Measurements from ENCODE around the gene SND1. TPM values are rescaled to one million over a fixed set of nuclear protein-coding genes. Genes with fewer than 3 reads are reported as not detected.

Gene SND1
- total and polyA plus RNA-seq, 2 donors from 2014 or later = 83.0 to 154 TPM

DNA sequence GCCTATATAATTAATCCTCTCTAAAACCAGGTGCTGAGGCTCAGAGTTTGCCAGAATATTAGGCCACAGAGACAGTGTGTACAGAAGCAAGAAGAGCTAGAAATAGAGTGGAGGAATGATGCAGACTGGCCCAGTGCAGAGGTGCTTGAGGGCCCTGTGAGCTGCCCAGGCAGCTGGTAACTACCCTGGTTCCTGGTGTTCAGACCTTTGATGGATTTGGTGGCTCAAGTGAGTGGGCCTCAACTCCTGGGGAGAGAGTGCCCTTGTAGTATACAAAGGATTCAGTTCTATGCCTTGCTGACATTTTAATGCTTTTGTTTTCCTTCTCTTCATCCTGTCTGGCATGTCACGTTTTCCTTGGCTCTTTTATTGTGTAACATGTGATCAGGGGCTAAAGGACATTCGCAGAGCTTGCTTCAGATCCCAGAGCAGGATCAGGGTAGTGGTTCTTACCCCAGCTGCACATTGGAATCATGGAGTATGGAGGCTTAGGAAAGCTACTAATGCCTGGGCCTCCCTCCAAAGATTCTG is 359.2 kb downstream of the SND1 start:
- intact Hi-C loops (cut with DNase I) = no loop called here
- H3K27me3 ChIP-seq (ENCODE audit: control insufficient read depth, insufficient read depth, low read length) = no peaks in the 10 kb centered on the region
- H3K27ac ChIP-seq (ENCODE audit: low read depth in 2 of 2, low read length in 2 of 2) = peak overlapping the region in 1 of 2 donors; percentile 41
- DNase-seq (peak in 1 of 5 donors; percentile 58), FAIRE-seq (no peak)
- no peaks in the 10 kb centered on the region for H3K9me3 ChIP-seq (ENCODE audit: control insufficient read depth in 2 of 3, insufficient read depth in 1 of 3, low read length in 3 of 3)
- H3K4me1 ChIP-seq (ENCODE audit: control insufficient read depth in 2 of 3, insufficient read depth in 2 of 3, low read depth in 1 of 3, low read length in 3 of 3) = peaks cover 0 to 37% (median 9%) of the 10 kb centered on the region in 3 donors
- H3K9ac ChIP-seq (ENCODE audit: low read length in 3 of 3) = no peak overlapping the region
- no peaks in the 10 kb centered on the region for H3K36me3 ChIP-seq (ENCODE audit: control insufficient read depth in 2 of 3, insufficient read depth in 3 of 3, low read length in 3 of 3)
- TF ChIP-seq, protein P1, sequence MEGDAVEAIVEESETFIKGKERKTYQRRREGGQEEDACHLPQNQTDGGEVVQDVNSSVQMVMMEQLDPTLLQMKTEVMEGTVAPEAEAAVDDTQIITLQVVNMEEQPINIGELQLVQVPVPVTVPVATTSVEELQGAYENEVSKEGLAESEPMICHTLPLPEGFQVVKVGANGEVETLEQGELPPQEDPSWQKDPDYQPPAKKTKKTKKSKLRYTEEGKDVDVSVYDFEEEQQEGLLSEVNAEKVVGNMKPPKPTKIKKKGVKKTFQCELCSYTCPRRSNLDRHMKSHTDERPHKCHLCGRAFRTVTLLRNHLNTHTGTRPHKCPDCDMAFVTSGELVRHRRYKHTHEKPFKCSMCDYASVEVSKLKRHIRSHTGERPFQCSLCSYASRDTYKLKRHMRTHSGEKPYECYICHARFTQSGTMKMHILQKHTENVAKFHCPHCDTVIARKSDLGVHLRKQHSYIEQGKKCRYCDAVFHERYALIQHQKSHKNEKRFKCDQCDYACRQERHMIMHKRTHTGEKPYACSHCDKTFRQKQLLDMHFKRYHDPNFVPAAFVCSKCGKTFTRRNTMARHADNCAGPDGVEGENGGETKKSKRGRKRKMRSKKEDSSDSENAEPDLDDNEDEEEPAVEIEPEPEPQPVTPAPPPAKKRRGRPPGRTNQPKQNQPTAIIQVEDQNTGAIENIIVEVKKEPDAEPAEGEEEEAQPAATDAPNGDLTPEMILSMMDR (IDR thresholded peaks at IDR 0.05; ENCODE audit: borderline replicate concordance, extremely low read depth, insufficient read depth) = no peak
- H3K4me3 ChIP-seq (ENCODE audit: low read length in 3 of 3) = no peak overlapping the region

DNA sequence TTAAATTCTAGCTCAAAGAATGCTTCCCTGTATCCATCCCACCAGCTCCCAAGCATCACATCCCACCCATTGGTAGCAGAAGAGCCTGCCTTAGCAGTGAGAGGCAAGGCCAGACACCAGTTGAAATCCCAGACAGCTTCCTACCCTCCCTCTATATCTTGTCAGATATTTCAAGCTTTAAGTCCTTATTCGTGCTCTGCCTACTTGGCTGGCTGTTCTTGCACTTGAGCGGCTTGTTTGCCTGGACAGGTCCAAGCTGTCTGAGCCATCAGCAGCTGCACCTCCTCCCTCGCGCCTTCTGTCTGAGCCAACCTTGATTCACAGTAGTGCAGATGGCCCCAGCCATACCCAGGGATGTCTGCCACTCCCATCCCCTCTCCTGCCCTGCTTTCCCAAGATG is 362.8 kb downstream of the SND1 start:
- H3K9me3 ChIP-seq (ENCODE audit: control insufficient read depth in 2 of 3, insufficient read depth in 1 of 3, low read length in 3 of 3) = no peaks in the 10 kb centered on the region
- H3K4me1 ChIP-seq (ENCODE audit: control insufficient read depth in 2 of 3, insufficient read depth in 2 of 3, low read depth in 1 of 3, low read length in 3 of 3) = peaks cover 0 to 26% (median 17%) of the 10 kb centered on the region in 3 donors
- H3K27ac ChIP-seq (ENCODE audit: low read depth in 2 of 2, low read length in 2 of 2) = no peak overlapping the region
- no peaks in the 10 kb centered on the region for H3K36me3 ChIP-seq (ENCODE audit: control insufficient read depth in 2 of 3, insufficient read depth in 3 of 3, low read length in 3 of 3)
- TF ChIP-seq, protein P1 (IDR thresholded peaks at IDR 0.05; ENCODE audit: borderline replicate concordance, extremely low read depth, insufficient read depth) = no peak
- H3K27me3 ChIP-seq (ENCODE audit: control insufficient read depth, insufficient read depth, low read length) = no peaks in the 10 kb centered on the region
- no peak overlapping the region for H3K4me3 ChIP-seq (ENCODE audit: low read length in 3 of 3)
- intact Hi-C loops (cut with DNase I) = no loop called here
- no peak for FAIRE-seq
- DNase-seq = no peak
- H3K9ac ChIP-seq (ENCODE audit: low read length in 3 of 3) = no peak overlapping the region

DNA sequence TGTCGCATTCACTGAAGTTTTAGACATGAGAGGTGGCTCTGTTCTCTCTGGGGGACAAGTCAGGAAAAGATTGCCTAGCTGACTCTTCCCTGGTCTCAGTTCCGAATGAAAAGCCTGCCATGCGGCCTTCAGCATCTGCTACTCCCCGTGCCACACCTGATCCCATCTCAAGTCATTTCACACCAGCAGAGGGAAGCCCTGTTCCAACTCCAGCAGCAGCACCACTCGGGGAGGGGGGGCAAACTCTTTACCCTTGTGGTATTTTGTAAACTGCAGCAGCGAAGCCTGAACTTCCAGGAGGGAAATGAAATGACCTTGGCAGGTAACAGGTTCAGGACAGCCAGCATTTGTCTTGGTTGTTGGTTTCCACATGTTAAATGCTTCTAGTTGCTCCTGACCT is 365.5 kb downstream of the SND1 start:
- TF ChIP-seq, protein P1 (IDR thresholded peaks at IDR 0.05; ENCODE audit: borderline replicate concordance, extremely low read depth, insufficient read depth) = no peak

More for the DNA sequence above, 365.5 kb downstream of the SND1 start:
- no peak for FAIRE-seq
- no peak overlapping the region for H3K4me3 ChIP-seq (ENCODE audit: low read length in 3 of 3)
- no peaks in the 10 kb centered on the region for H3K9me3 ChIP-seq (ENCODE audit: control insufficient read depth in 2 of 3, insufficient read depth in 1 of 3, low read length in 3 of 3)
- H3K9ac ChIP-seq (ENCODE audit: low read length in 3 of 3) = no peak overlapping the region
- no peaks in the 10 kb centered on the region for H3K27me3 ChIP-seq (ENCODE audit: control insufficient read depth, insufficient read depth, low read length)
- no peaks in the 10 kb centered on the region for H3K36me3 ChIP-seq (ENCODE audit: control insufficient read depth in 2 of 3, insufficient read depth in 3 of 3, low read length in 3 of 3)
- H3K4me1 ChIP-seq (ENCODE audit: control insufficient read depth in 2 of 3, insufficient read depth in 2 of 3, low read depth in 1 of 3, low read length in 3 of 3) = peaks cover 0 to 12% (median 7%) of the 10 kb centered on the region in 3 donors
- peak in 1 of 5 donors; percentile 36 for DNase-seq
- peak overlapping the region in 1 of 2 donors; percentile 10 for H3K27ac ChIP-seq (ENCODE audit: low read depth in 2 of 2, low read length in 2 of 2)
- intact Hi-C loops (cut with DNase I) = no loop called here

Data from kidney (tissue), 14 donors.